Smooth muscle cell (in vitro differentiated cells): ENCODE data around the gene EEF1A2. TPM values are rescaled to one million over a fixed set of nuclear protein-coding genes. Genes with fewer than 3 reads are reported as not detected.

Experiments used
- DNase-seq: peaks from one replicate; lab custom pipeline; 2025; ENCODE audit not compliant: unreplicated experiment; lab: John Stamatoyannopoulos, UW
- H2AFZ ChIP-seq: fragments of 200-600 bp; sonication (generic); 2 replicates; pipeline ENCODE4 v1.6.0; 2016; ENCODE audit warnings: antibody characterized with exemption, low read depth, mild to moderate bottlenecking
- H3F3A ChIP-seq: fragments of 200-600 bp; sonication (generic); 2 replicates; pipeline ENCODE4 v1.6.0; 2017; ENCODE audit warnings: antibody characterized with exemption, low read depth
- H3K27ac ChIP-seq: fragments of 200-600 bp; sonication (generic); 2 replicates; pipeline ENCODE4 v1.5.1; 2016; ENCODE audit warnings: low read depth, mild to moderate bottlenecking
- H3K27me3 ChIP-seq: fragments of 200-600 bp; sonication (generic); 2 replicates; pipeline ENCODE4 v1.6.1; 2016; ENCODE audit warnings: low read depth, mild to moderate bottlenecking
- H3K36me3 ChIP-seq: fragments of 200-600 bp; sonication (generic); 2 replicates; pipeline ENCODE4 v1.5.1; 2016; ENCODE audit warnings: low read depth
- H3K4me1 ChIP-seq: fragments of 200-600 bp; sonication (generic); 2 replicates; pipeline ENCODE4 v1.5.1; 2016; ENCODE audit warnings: low read depth
- H3K4me2 ChIP-seq: fragments of 200-600 bp; sonication (generic); 2 replicates; pipeline ENCODE4 v1.6.0; 2016; ENCODE audit warnings: mild to moderate bottlenecking
- H3K4me3 ChIP-seq: fragments of 200-600 bp; sonication (generic); 2 replicates; pipeline ENCODE4 v1.5.1; 2016; ENCODE audit warnings: mild to moderate bottlenecking
- H3K79me2 ChIP-seq: fragments of 200-600 bp; sonication (generic); 2 replicates; pipeline ENCODE4 v1.6.0; 2016; ENCODE audit warnings: low read depth, mild to moderate bottlenecking
- H3K9ac ChIP-seq: fragments of 200-600 bp; sonication (generic); 2 replicates; pipeline ENCODE4 v1.6.0; 2016; ENCODE audit warnings: low read depth
- H3K9me3 ChIP-seq: fragments of 200-600 bp; sonication (generic); replicated peaks from 2 replicates; pipeline ENCODE4 v1.5.1; 2016; ENCODE audit warnings: low read depth
- H4K20me1 ChIP-seq: fragments of 200-600 bp; sonication (generic); 2 replicates; pipeline ENCODE4 v1.6.0; 2016; ENCODE audit warnings: low read depth
- CTCF ChIP-seq: fragments of 200-600 bp; sonication (generic); IDR thresholded peaks from 2 replicates; pipeline ENCODE4 v1.5.1; 2017; ENCODE audit warnings: borderline replicate concordance, mild to moderate bottlenecking, antibody characterized with exemption; ENCODE audit not compliant: insufficient read depth, poor library complexity, severe bottlenecking
- WGBS: methylation state at CpG from one replicate; pipeline ENCODE4 v1.1.7; 2016; ENCODE audit warnings: low lambda C conversion rate; 5-methylcytosine and 5-hydroxymethylcytosine counted together
- polyA plus RNA-seq: library from polyadenylated mRNA; unstranded; fragments of >200 nt; fragmentation: Nextera tagmentation; extraction: Ambion mirVana; gene quantifications from 2 replicates; pipeline ENCODE4 v1.2.1, GENCODE V29; 2016
- total RNA-seq: library from RNA; depleted of rRNA; stranded (reverse); fragments of >200 nt; gene quantifications from 2 replicates; pipeline ENCODE4 v1.2.3, GENCODE V29; 2014

The EEF1A2 gene
- total and polyA plus RNA-seq, 2 experiments from 2014 or later: 2.1 to 5.1 TPM

GRCh38 chr20:63494420-63495166 lies 4.3 kb downstream of the EEF1A2 start:
- Histone ChIP-seq H3K4me1 (peaks cover 3% of the 10 kb centered on the region), H3F3A (no peaks in the 10 kb centered on the region), H3K27me3 (peaks cover 19% of the 10 kb centered on the region), H3K4me2 (no peak overlapping the region), H3K79me2 (no peaks in the 10 kb centered on the region), H3K4me3 (no peak overlapping the region), H2AFZ (no peak overlapping the region), H3K9ac (no peak overlapping the region), H3K36me3 (no peaks in the 10 kb centered on the region), H3K9me3 (no peaks in the 10 kb centered on the region), H4K20me1 (no peaks in the 10 kb centered on the region), H3K27ac (no peak overlapping the region)
- DNase-seq: no peak
- 93% methylated on average over 50 of the region's 51 CpGs for WGBS
- no peak for TF ChIP-seq CTCF

GRCh38 chr20:63494084-63494419 lies 4.8 kb downstream of the EEF1A2 start:
- 94% methylated on average over 7 of the region's 7 CpGs for WGBS
- no peak for TF ChIP-seq CTCF
- Histone ChIP-seq H3K36me3 (no peaks in the 10 kb centered on the region), H3K9ac (no peak overlapping the region), H3K4me2 (no peak overlapping the region), H4K20me1 (no peaks in the 10 kb centered on the region), H3K4me3 (no peak overlapping the region), H3F3A (no peaks in the 10 kb centered on the region), H3K9me3 (no peaks in the 10 kb centered on the region), H3K79me2 (no peaks in the 10 kb centered on the region), H3K27ac (no peak overlapping the region), H2AFZ (no peak overlapping the region), H3K27me3 (peaks cover 16% of the 10 kb centered on the region), H3K4me1 (peaks cover 3% of the 10 kb centered on the region)
- no peak for DNase-seq

- Histone ChIP-seq H3K4me3 (no peak overlapping the region), H3K27ac (no peak overlapping the region), H3K9ac (no peak overlapping the region), H3K27me3 (peaks cover 18% of the 10 kb centered on the region), H3K79me2 (no peaks in the 10 kb centered on the region), H2AFZ (no peak overlapping the region), H4K20me1 (no peaks in the 10 kb centered on the region), H3F3A (no peaks in the 10 kb centered on the region), H3K9me3 (no peaks in the 10 kb centered on the region), H3K4me1 (peaks cover 3% of the 10 kb centered on the region), H3K4me2 (no peak overlapping the region), H3K36me3 (no peaks in the 10 kb centered on the region)
- TF ChIP-seq CTCF: no peak
- DNase-seq: no peak
- WGBS: 91% methylated on average over 9 of the region's 13 CpGs
Measured at GRCh38 chr20:63493563-63494020, 5.3 kb downstream of the EEF1A2 start.

- H4K20me1 ChIP-seq: no peaks in the 10 kb centered on the region
- no peak overlapping the region for H3K4me3 ChIP-seq
Measured at GRCh38 chr20:63492982-63493381, 5.9 kb downstream of the EEF1A2 start.

More at GRCh38 chr20:63492982-63493381, 5.9 kb downstream of the EEF1A2 start:
- DNase-seq: no peak
- Histone ChIP-seq H3K27ac (no peak overlapping the region), H3K9me3 (no peaks in the 10 kb centered on the region), H3K4me1 (no peaks in the 10 kb centered on the region), H3F3A (no peaks in the 10 kb centered on the region), H3K4me2 (no peak overlapping the region), H3K27me3 (peaks cover 18% of the 10 kb centered on the region), H3K79me2 (no peaks in the 10 kb centered on the region), H2AFZ (no peak overlapping the region), H3K36me3 (no peaks in the 10 kb centered on the region), H3K9ac (no peak overlapping the region)
- WGBS: 96% methylated on average over 12 of the region's 14 CpGs
- TF ChIP-seq CTCF: no peak
